H1 (cell line): ENCODE data around the gene UCHL5. TPM values are rescaled to one million over a fixed set of nuclear protein-coding genes. Genes with fewer than 3 reads are reported as not detected.

Experiments used
- CTCF ChIA-PET: fragments of 300-600 bp; sonication (Branson Sonifier 250); formaldehyde crosslinking; loops from one replicate; lab custom pipeline; 2021; ENCODE audit not compliant: partially characterized antibody; lab: Charles Lee
- POLR2A ChIA-PET: fragments of 300-600 bp; sonication (Branson Sonifier 250); formaldehyde crosslinking; loops from one replicate; lab custom pipeline; 2021; ENCODE audit warnings: inconsistent platforms; ENCODE audit not compliant: partially characterized antibody; lab: Charles Lee
- DNase-seq, 2 experiments: peaks; one replicate each; pipeline versions ENCODE4 v3.0.0 to v3.0.0-alpha.2; 2010 to 2022; ENCODE audit warnings: low spot score in 2 of 2, low read depth in 1 of 2, mixed read lengths in 1 of 2
- FAIRE-seq: peaks from 2 replicates; lab custom pipeline; 2011; peaks lifted over from hg19 to GRCh38; lab: Jason Lieb, UNC
- H2AFZ ChIP-seq: 2 replicates; pipeline ENCODE4 v1.8.1; 2012; ENCODE audit warnings: low read length, inconsistent platforms
- H2AK5ac ChIP-seq: 2 replicates; pipeline ENCODE4 v1.6.1; 2013; ENCODE audit warnings: low read depth, low read length
- H2BK120ac ChIP-seq: replicated peaks from 2 replicates; pipeline ENCODE3; 2013; ENCODE audit warnings: low read depth, low read length, inconsistent platforms
- H2BK12ac ChIP-seq: 2 replicates; pipeline ENCODE4 v1.6.1; 2013; ENCODE audit warnings: low read depth, low read length
- H2BK15ac ChIP-seq: 2 replicates; pipeline ENCODE4 v1.6.1; 2013; ENCODE audit warnings: low read length
- H2BK20ac ChIP-seq: 2 replicates; pipeline ENCODE4 v1.6.1; 2013; ENCODE audit warnings: low read length
- H2BK5ac ChIP-seq: 2 replicates; pipeline ENCODE4 v1.6.1; 2013; ENCODE audit warnings: low read depth, low read length
- H3K14ac ChIP-seq: 2 replicates; pipeline ENCODE4 v1.6.1; 2013; ENCODE audit warnings: inconsistent platforms; ENCODE audit not compliant: insufficient read length
- H3K18ac ChIP-seq: 2 replicates; pipeline ENCODE4 v1.6.1; 2013; ENCODE audit warnings: low read length; ENCODE audit errors: extremely low read depth
- H3K23ac ChIP-seq: 2 replicates; pipeline ENCODE4 v1.6.1; 2013; ENCODE audit warnings: inconsistent platforms; ENCODE audit not compliant: insufficient read length
- H3K23me2 ChIP-seq: 2 replicates; pipeline ENCODE4 v1.6.1; 2013; ENCODE audit warnings: low read depth, low read length
- H3K27ac ChIP-seq: 2 replicates; pipeline ENCODE4 v1.6.1; 2011; ENCODE audit warnings: low read depth, low read length, inconsistent platforms
- H3K27me3 ChIP-seq, 4 experiments: replicated peaks in 1 of 4; 1 replicate in 1 of 4; 2 replicates in 3 of 4; pipeline versions ENCODE4 v1.6.1 to v1.8.1; 2011 to 2013; ENCODE audit warnings: low read length in 3 of 4, mild to moderate bottlenecking in 3 of 4, inconsistent platforms in 2 of 4, mixed read lengths in 2 of 4, moderate library complexity in 1 of 4; ENCODE audit not compliant: control insufficient read depth in 3 of 4, insufficient read depth in 3 of 4; ENCODE audit errors: extremely low read depth in 1 of 4
- H3K36me3 ChIP-seq, 4 experiments: 2 replicates each; pipeline versions ENCODE4 v1.6.1 to v1.8.1; 2011 to 2013; ENCODE audit warnings: mild to moderate bottlenecking in 4 of 4, low read length in 3 of 4, moderate library complexity in 2 of 4, control low read depth in 1 of 4, inconsistent platforms in 1 of 4; ENCODE audit not compliant: insufficient read depth in 4 of 4, control insufficient read depth in 2 of 4
- H3K4ac ChIP-seq: replicated peaks from 2 replicates; pipeline ENCODE3; 2013; ENCODE audit warnings: low read length, low read depth, mixed read lengths, inconsistent platforms; ENCODE audit not compliant: insufficient read length
- H3K4me1 ChIP-seq, 4 experiments: replicated peaks in 1 of 4; 1 replicate in 1 of 4; 2 replicates in 3 of 4; pipeline versions ENCODE4 v1.6.1 to v1.8.1; 2011 to 2013; ENCODE audit warnings: low read length in 3 of 4, inconsistent platforms in 2 of 4, mixed read lengths in 1 of 4; ENCODE audit not compliant: insufficient read depth in 4 of 4, control insufficient read depth in 3 of 4
- H3K4me2 ChIP-seq, 2 experiments: 2 replicates each; pipeline versions ENCODE4 v1.6.1 to v1.8.1; 2011 to 2013; ENCODE audit warnings: low read depth in 2 of 2, low read length in 2 of 2, control low read depth in 1 of 2, inconsistent platforms in 1 of 2, mild to moderate bottlenecking in 1 of 2; ENCODE audit not compliant: insufficient read depth in 1 of 2
- H3K4me3 ChIP-seq, 4 experiments: fragments of 200-600, 300-600 bp in 1 of 4; sonication (generic), shearing (Covaris generic), sonication (Bioruptor Twin) in 1 of 4; 2 replicates each; pipeline versions ENCODE4 v1.5.1 to v1.8.1; 2011 to 2016; ENCODE audit warnings: low read length in 4 of 4, low read depth in 3 of 4, control low read depth in 2 of 4, inconsistent platforms in 2 of 4, mild to moderate bottlenecking in 2 of 4, mixed read lengths in 1 of 4, moderate library complexity in 1 of 4; ENCODE audit not compliant: insufficient read depth in 2 of 4; ENCODE audit errors: extremely low read depth in 1 of 4
- H3K56ac ChIP-seq: replicated peaks from 2 replicates; pipeline ENCODE3; 2013; ENCODE audit warnings: low read depth, mild to moderate bottlenecking, mixed read lengths, low read length, inconsistent platforms; ENCODE audit not compliant: insufficient read length
- H3K79me1 ChIP-seq: 2 replicates; pipeline ENCODE4 v1.6.1; 2013; ENCODE audit warnings: low read depth, low read length, control low read depth
- H3K79me2 ChIP-seq, 2 experiments: 2 replicates each; pipeline versions ENCODE4 v1.6.1 to v1.8.1; 2012 to 2013; ENCODE audit warnings: low read length in 2 of 2, mild to moderate bottlenecking in 2 of 2, inconsistent platforms in 1 of 2; ENCODE audit not compliant: insufficient read depth in 2 of 2, control insufficient read depth in 1 of 2
- H3K9ac ChIP-seq, 4 experiments: replicated peaks in 1 of 4; 1 replicate in 1 of 4; 2 replicates in 3 of 4; pipeline versions ENCODE4 v1.6.1 to v1.8.1; 2011 to 2013; ENCODE audit warnings: low read depth in 3 of 4, low read length in 3 of 4, control low read depth in 2 of 4, mild to moderate bottlenecking in 2 of 4, moderate library complexity in 2 of 4, inconsistent platforms in 1 of 4; ENCODE audit errors: extremely low read depth in 1 of 4
- H3K9me3 ChIP-seq, 2 experiments: 2 replicates each; pipeline versions ENCODE4 v1.6.1 to v1.8.1; 2012 to 2013; ENCODE audit warnings: mild to moderate bottlenecking in 2 of 2, moderate library complexity in 2 of 2, control low read depth in 1 of 2, inconsistent platforms in 1 of 2, low read depth in 1 of 2, low read length in 1 of 2, mixed read lengths in 1 of 2; ENCODE audit not compliant: insufficient read depth in 2 of 2
- H4K20me1 ChIP-seq, 2 experiments: replicated peaks in 1 of 2; 2 replicates each; pipeline versions ENCODE3 to v1.8.1; 2011 to 2013; ENCODE audit warnings: inconsistent platforms in 2 of 2, low read length in 2 of 2, mild to moderate bottlenecking in 1 of 2; ENCODE audit not compliant: insufficient read depth in 2 of 2, control insufficient read depth in 1 of 2
- H4K5ac ChIP-seq: 2 replicates; pipeline ENCODE4 v1.6.1; 2013; ENCODE audit warnings: low read length, low read depth, mixed read lengths, inconsistent platforms; ENCODE audit not compliant: insufficient read length
- H4K8ac ChIP-seq: 2 replicates; pipeline ENCODE4 v1.8.0; 2013; ENCODE audit warnings: mild to moderate bottlenecking, moderate library complexity, low read length, inconsistent platforms; ENCODE audit not compliant: insufficient read depth; ENCODE audit errors: extremely low read depth
- H4K91ac ChIP-seq: replicated peaks from 2 replicates; pipeline ENCODE3; 2013; ENCODE audit warnings: low read length, mixed read lengths, inconsistent platforms; ENCODE audit not compliant: insufficient read length
- CBX8 ChIP-seq: fragments of 300-800, 300-1000 bp; sonication (generic); IDR thresholded peaks from 2 replicates; pipeline ENCODE4 v1.7.1; 2016; ENCODE audit warnings: low read depth, low read length, borderline replicate concordance
- E2F6 ChIP-seq: IDR thresholded peaks from 2 replicates; pipeline ENCODE4 v1.6.1; 2012; ENCODE audit warnings: inconsistent platforms
- EP300 ChIP-seq, 2 experiments: IDR thresholded peaks; 1 replicate in 1 of 2; 2 replicates in 1 of 2; pipeline ENCODE4 v1.6.1; 2011 to 2012; ENCODE audit warnings: low read depth in 2 of 2, low read length in 2 of 2, mild to moderate bottlenecking in 2 of 2, borderline replicate concordance in 1 of 2, inconsistent platforms in 1 of 2, moderate library complexity in 1 of 2
- JUND ChIP-seq: IDR thresholded peaks from 2 replicates; pipeline ENCODE4 v1.6.1; 2011; ENCODE audit warnings: mild to moderate bottlenecking, improper control_type of control experiment, low read length
- KDM1A ChIP-seq: fragments of 200-600, 300-600 bp; sonication (generic); IDR thresholded peaks from 2 replicates; pipeline ENCODE4 v1.7.1; 2016; ENCODE audit warnings: mild to moderate bottlenecking, low read length, borderline replicate concordance
- PHF8 ChIP-seq: fragments of 200-600 bp; sonication (generic); conservative IDR thresholded peaks from 2 replicates; pipeline ENCODE4 v1.7.1; 2012; ENCODE audit warnings: low read depth, mild to moderate bottlenecking, inconsistent platforms, low read length, moderate library complexity
- SP1 ChIP-seq: IDR thresholded peaks from 2 replicates; pipeline ENCODE4 v1.6.1; 2011; ENCODE audit warnings: low read depth, low read length
- SP4 ChIP-seq: IDR thresholded peaks from 2 replicates; pipeline ENCODE4 v1.6.1; 2012; ENCODE audit warnings: low read length, inconsistent platforms
- SRF ChIP-seq: IDR thresholded peaks from 2 replicates; pipeline ENCODE4 v1.6.1; 2011; ENCODE audit warnings: mild to moderate bottlenecking, low read depth, low read length, moderate library complexity
- TAF7 ChIP-seq: optimal IDR thresholded peaks from 2 replicates; pipeline ENCODE3; 2011; ENCODE audit warnings: low read depth, mild to moderate bottlenecking, inconsistent platforms, low read length, moderate library complexity, borderline replicate concordance
- TEAD4 ChIP-seq: IDR thresholded peaks from 2 replicates; pipeline ENCODE4 v1.6.1; 2012; ENCODE audit warnings: low read depth, low read length, inconsistent platforms, mixed read lengths
- polyA plus RNA-seq, 7 experiments: library from polyadenylated mRNA; depleted of rRNA in 3 of 7; stranded (reverse) in 5 of 7; unstranded in 2 of 7; fragments of >200 nt in 5 of 7; fragments of 200-250 nt in 2 of 7; gene quantifications; 1 replicate in 5 of 7; 2 replicates in 1 of 7; 4 replicates in 1 of 7; pipeline versions ENCODE4 v1.2.1 to v1.2.3, GENCODE V29; 2011 to 2013; ENCODE audit warnings: missing spikeins in 2 of 7, mixed read lengths in 2 of 7
- total RNA-seq: library from RNA; stranded (reverse); fragmentation: NEBNext Ultra II Directional; extraction: Animal tissue kit (Norgen Biotek cat#: 25700); gene quantifications from 2 replicates; pipeline ENCODE4 v1.2.1, GENCODE V29; 2021

Gene UCHL5
- total and polyA plus RNA-seq, 2 of the 8 experiments (the other 6 are each of a cell fraction or from before 2014, with no cell fraction given) = 12.0 to 40.0 TPM

DNA sequence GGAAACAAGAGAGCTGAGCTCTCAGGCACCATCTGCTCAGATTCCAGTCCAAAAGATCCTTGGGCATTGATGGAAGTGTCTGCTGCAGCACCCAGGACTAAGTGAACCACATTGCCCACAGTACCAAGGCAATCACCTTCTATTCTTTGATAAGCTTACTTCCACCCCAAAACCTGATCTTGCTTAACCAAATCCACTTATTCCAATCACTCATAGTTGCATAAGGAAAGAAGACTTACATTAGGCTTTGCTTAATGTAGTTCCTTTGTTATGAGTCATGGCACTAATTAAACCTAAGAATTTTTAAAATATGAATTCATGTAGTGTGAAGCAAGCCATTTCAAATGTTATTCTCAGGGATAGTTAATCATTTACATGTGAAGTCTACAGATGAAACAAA, 84.5 kb downstream of the UCHL5 start:
- H2BK20ac ChIP-seq = no peak overlapping the region; the same call in 1 of the 2 replicates
- no peak overlapping the region for H3K56ac ChIP-seq
- H3K23me2 ChIP-seq = no peaks in the 10 kb centered on the region
- no peaks in the 10 kb centered on the region for H3K79me1 ChIP-seq
- H3K18ac ChIP-seq = no peak overlapping the region
- no peaks in the 10 kb centered on the region for H4K20me1 ChIP-seq
- H2BK12ac ChIP-seq = no peak overlapping the region
- no peak overlapping the region for H3K9ac ChIP-seq
- no peak overlapping the region for H4K5ac ChIP-seq
- H3K9me3 ChIP-seq = peaks cover 4 to 8% of the 10 kb centered on the region in 2 experiments; a peak in 2 of 4 replicates
- no peak overlapping the region for H2AK5ac ChIP-seq
- H3K14ac ChIP-seq = no peak overlapping the region
- H2BK15ac ChIP-seq = no peak overlapping the region
- H3K4me2 ChIP-seq = no peak overlapping the region
- DNase-seq (no peak), FAIRE-seq (no peak)
- H3K79me2 ChIP-seq = no peaks in the 10 kb centered on the region
- no peak overlapping the region for H2AFZ ChIP-seq
- H3K4me3 ChIP-seq = no peak overlapping the region
- no peaks in the 10 kb centered on the region; a peak in 1 of 8 replicates for H3K36me3 ChIP-seq
- H3K27me3 ChIP-seq = no peaks in the 10 kb centered on the region
- TF ChIP-seq SRF (no peak), KDM1A (no peak), SP1 (no peak), TEAD4 (no peak), EP300 (IDR thresholded peaks at IDR 0.05; ENCODE audit: borderline replicate concordance in 1 of 2, low read depth in 2 of 2, low read length in 2 of 2) (no peak), CBX8 (no peak), TAF7 (no peak), PHF8 (no peak), E2F6 (no peak), JUND (no peak), SP4 (no peak)
- H3K23ac ChIP-seq = no peak overlapping the region
- no peak overlapping the region for H4K8ac ChIP-seq
- H3K4me1 ChIP-seq = peaks cover 0 to 9% (median 6%) of the 10 kb centered on the region in 4 experiments; a peak in 5 of 7 replicates
- no peak overlapping the region for H2BK120ac ChIP-seq
- H3K4ac ChIP-seq = no peak overlapping the region
- ChIA-PET CTCF (no interaction called here), POLR2A (no interaction called here)
- no peak overlapping the region for H2BK5ac ChIP-seq
- H3K27ac ChIP-seq = no peak overlapping the region
- H4K91ac ChIP-seq = no peak overlapping the region
